B cell (primary cell): ENCODE data around the gene DLL1. TPM values are rescaled to one million over a fixed set of nuclear protein-coding genes. Genes with fewer than 3 reads are reported as not detected.

ENCODE experiments used
- ATAC-seq: fragments of 200-7000 bp; cut with Tn5 transposase; one replicate; pipeline ENCODE4 v1.10.0; 2021; ENCODE audit warnings: low read depth, mild to moderate bottlenecking, moderate number of reproducible peaks, moderate library complexity
- CTCF ChIA-PET: fragments of 350-600 bp; sonication (Branson Sonifier 250); formaldehyde crosslinking; loops from one replicate; lab custom pipeline; 2021; ENCODE audit warnings: antibody characterized with exemption, inconsistent platforms; lab: Charles Lee
- POLR2A ChIA-PET: fragments of 350-600 bp; sonication (Branson Sonifier 250); formaldehyde crosslinking; loops from one replicate; lab custom pipeline; 2021; ENCODE audit warnings: antibody characterized with exemption; lab: Charles Lee
- DNase-seq: peaks from one replicate; pipeline ENCODE4 v3.0.0; 2013
- H2AFZ ChIP-seq: 2 replicates; pipeline ENCODE4 v1.6.1; 2012; ENCODE audit warnings: mild to moderate bottlenecking, low read depth, low read length; ENCODE audit not compliant: insufficient read depth, poor library complexity, severe bottlenecking
- H3K27ac ChIP-seq, 2 donors: 1 replicate in 1 of 2; 2 replicates in 1 of 2; pipeline ENCODE4 v1.5.1; 2012 to 2013; ENCODE audit warnings: low read length in 2 of 2, mild to moderate bottlenecking in 2 of 2, moderate library complexity in 1 of 2
- H3K27me3 ChIP-seq, 4 experiments: fragments of 200-600 bp in 1 of 4; sonication (generic) in 1 of 4; replicated peaks in 1 of 4; 1 replicate in 2 of 4; 2 replicates in 2 of 4; pipeline versions ENCODE4 v1.6.1 to v1.7.0; 2013 to 2016; ENCODE audit warnings: low read length in 3 of 4, mild to moderate bottlenecking in 2 of 4, mixed read lengths in 1 of 4, moderate library complexity in 1 of 4; ENCODE audit not compliant: insufficient read depth in 4 of 4, control insufficient read depth in 3 of 4; ENCODE audit errors: control extremely low read depth in 1 of 4
- H3K36me3 ChIP-seq, 2 experiments: replicated peaks in 1 of 2; 1 replicate in 1 of 2; 2 replicates in 1 of 2; pipeline versions ENCODE4 v1.6.1 to v1.7.1; 2013; ENCODE audit warnings: low read length in 1 of 2; ENCODE audit not compliant: insufficient read depth in 2 of 2, control insufficient read depth in 1 of 2; ENCODE audit errors: control extremely low read depth in 1 of 2, extremely low read depth in 1 of 2
- H3K4me1 ChIP-seq, 2 donors: fragments of 200-600 bp in 1 of 2; sonication (generic) in 1 of 2; 1 replicate in 1 of 2; 2 replicates in 1 of 2; pipeline versions ENCODE4 v1.5.1 to v1.6.1; 2013 to 2017; ENCODE audit warnings: low read length in 2 of 2; ENCODE audit not compliant: control insufficient read depth in 2 of 2, insufficient read depth in 2 of 2
- H3K4me2 ChIP-seq: replicated peaks from 2 replicates; pipeline ENCODE3; 2012; ENCODE audit warnings: mild to moderate bottlenecking, low read depth, low read length; ENCODE audit not compliant: poor library complexity, severe bottlenecking
- H3K4me3 ChIP-seq, 5 experiments: fragments of 200-600 bp in 1 of 5; sonication (generic) in 1 of 5; 1 replicate in 3 of 5; 2 replicates in 2 of 5; pipeline versions ENCODE4 v1.5.1 to v1.7.0; 2011 to 2016; ENCODE audit warnings: low read length in 4 of 5, mild to moderate bottlenecking in 4 of 5, low read depth in 2 of 5, control low read depth in 1 of 5, moderate library complexity in 1 of 5; ENCODE audit not compliant: insufficient read depth in 1 of 5; ENCODE audit errors: control extremely low read depth in 1 of 5, extremely low read depth in 1 of 5
- H3K79me2 ChIP-seq: fragments of 200-600 bp; sonication (generic); one replicate; pipeline ENCODE4 v1.6.0; 2016; ENCODE audit warnings: low read length; ENCODE audit not compliant: control insufficient read depth, insufficient read depth
- H3K9ac ChIP-seq: fragments of 200-600 bp; sonication (generic); 2 replicates; pipeline ENCODE4 v1.6.1; 2017; ENCODE audit warnings: mild to moderate bottlenecking, low read length, moderate library complexity
- H3K9me3 ChIP-seq, 3 donors: one replicate each; pipeline versions ENCODE4 v1.6.1 to v1.7.1; 2013; ENCODE audit warnings: low read length in 2 of 3; ENCODE audit not compliant: control insufficient read depth in 2 of 3, insufficient read depth in 1 of 3; ENCODE audit errors: control extremely low read depth in 1 of 3
- H4K20me1 ChIP-seq: 2 replicates; pipeline ENCODE4 v1.6.0; 2012; ENCODE audit warnings: mild to moderate bottlenecking, low read length; ENCODE audit not compliant: insufficient read depth, control insufficient read depth, poor library complexity, severe bottlenecking
- H3K27ac Mint-ChIP-seq: one replicate; pipeline ENCODE4 v1.8.0; 2021; ENCODE audit warnings: mixed read lengths
- H3K27me3 Mint-ChIP-seq: one replicate; pipeline ENCODE4 v1.8.0; 2021; ENCODE audit warnings: mixed read lengths
- H3K4me1 Mint-ChIP-seq: one replicate; pipeline ENCODE4 v1.8.0; 2021; ENCODE audit warnings: mixed read lengths
- H3K4me3 Mint-ChIP-seq: one replicate; pipeline ENCODE4 v1.8.0; 2021; ENCODE audit warnings: mixed read lengths
- H3K9me3 Mint-ChIP-seq: one replicate; pipeline ENCODE4 v1.8.0; 2022; ENCODE audit warnings: mixed read lengths; ENCODE audit not compliant: insufficient read depth
- CTCF ChIP-seq: fragments of 200-600 bp; IDR thresholded peaks from one replicate; pipeline ENCODE4 v1.8.0; 2022; ENCODE audit warnings: antibody characterized with exemption, mild to moderate bottlenecking
- EZH2 ChIP-seq: IDR thresholded peaks from 2 replicates; pipeline ENCODE4 v1.6.1; 2012; ENCODE audit warnings: borderline replicate concordance, low read depth, mild to moderate bottlenecking, moderate library complexity, low read length; ENCODE audit not compliant: insufficient read depth, poor library complexity, severe bottlenecking
- WGBS: methylation state at CpG from one replicate; pipeline ENCODE4 v1.1.5; 2013; ENCODE audit warnings: missing lambda C conversion rate; ENCODE audit not compliant: insufficient coverage; 5-methylcytosine and 5-hydroxymethylcytosine counted together
- intact Hi-C: fragments of 100-400 bp; cut with micrococcal nuclease; formaldehyde crosslinking; loops from one replicate; pipeline ENCODE4 v1.10.0; 2022
- polyA plus RNA-seq: library from polyadenylated mRNA; depleted of rRNA; stranded (reverse); fragments of >200 nt; gene quantifications from 2 replicates; pipeline ENCODE4 v1.2.3, GENCODE V29; 2012
- total RNA-seq, 2 donors: library from RNA; stranded (reverse); fragments of 120-200 nt in 1 of 2; gene quantifications; 1 replicate in 1 of 2; 2 replicates in 1 of 2; pipeline versions ENCODE4 v1.2.3 to v1.2.4, GENCODE V29; 2013 to 2022

The DLL1 gene
- total and polyA plus RNA-seq, 2 donors (not counting 1 experiment from before 2014, with no cell fraction given): 1.6 to 6.8 TPM

GRCh38 chr6:170308761-170309160 is 17.9 kb upstream of the DLL1 start:
- no peak overlapping the region for H3K4me3 ChIP-seq
- POLR2A ChIA-PET: no interaction called here
- peaks cover 76% of the 10 kb centered on the region for H3K79me2 ChIP-seq
- Mint-ChIP-seq H3K4me3 (peak overlapping the region; percentile 36), H3K27ac (no peak overlapping the region), H3K9me3 (no peaks in the 10 kb centered on the region), H3K27me3 (peaks cover 7% of the 10 kb centered on the region), H3K4me1 (peaks cover 56% of the 10 kb centered on the region)
- no peak overlapping the region for H2AFZ ChIP-seq
- TF ChIP-seq CTCF (no peak), EZH2 (no peak)
- no CpG with 5 or more reads among the region's 1 CpG for WGBS
- peaks cover 39% of the 10 kb centered on the region for H4K20me1 ChIP-seq
- DNase-seq: no peak
- no peaks in the 10 kb centered on the region for H3K36me3 ChIP-seq
- CTCF ChIA-PET: interaction anchor here (0.7 kb wide), 1 partner anchor 17 kb away, joined by 3 read pairs; no protein-coding TSS in a partner anchor
- H3K27ac ChIP-seq: no peak overlapping the region
- peak overlapping the region; percentile 14 for H3K4me2 ChIP-seq
- no peaks in the 10 kb centered on the region for H3K9me3 ChIP-seq
- peaks cover 22 to 34% of the 10 kb centered on the region in 2 donors for H3K4me1 ChIP-seq
- intact Hi-C loops: no loop called here
- H3K27me3 ChIP-seq: no peaks in the 10 kb centered on the region
- no peak for ATAC-seq
- H3K9ac ChIP-seq: no peak overlapping the region

- peaks cover 60% of the 10 kb centered on the region for H3K79me2 ChIP-seq
- CTCF ChIA-PET: no interaction called here
- intact Hi-C loops: loop anchor here (2.0 kb wide), 1 partner anchor 276 kb away; no protein-coding TSS in a partner anchor
Measured at GRCh38 chr6:170307080-170307545, 16.2 kb upstream of the DLL1 start.

More at GRCh38 chr6:170307080-170307545, 16.2 kb upstream of the DLL1 start:
- H3K4me1 Mint-ChIP-seq: peaks cover 49% of the 10 kb centered on the region
- TF ChIP-seq EZH2 (no peak), CTCF (no peak)
- H3K4me3 Mint-ChIP-seq: peak overlapping the region; percentile 98
- H3K9me3 Mint-ChIP-seq: no peaks in the 10 kb centered on the region
- H3K27ac Mint-ChIP-seq: peak overlapping the region; percentile 97
- Histone ChIP-seq H2AFZ (peak overlapping the region; percentile 95), H3K4me2 (peak overlapping the region; percentile 86), H3K27me3 (peaks cover 0 to 4% (median 0%) of the 10 kb centered on the region in 4 experiments), H3K36me3 (no peaks in the 10 kb centered on the region), H3K27ac (peak overlapping the region; percentile 72 to 90), H3K4me3 (peak overlapping the region; percentile 45 to 95 (median 86)), H3K9me3 (no peaks in the 10 kb centered on the region), H3K9ac (peak overlapping the region; percentile 86), H3K4me1 (peaks cover 22 to 34% of the 10 kb centered on the region in 2 donors), H4K20me1 (peaks cover 26% of the 10 kb centered on the region)
- DNase-seq (no peak), ATAC-seq (no peak)
- POLR2A ChIA-PET: no interaction called here
- H3K27me3 Mint-ChIP-seq: peaks cover 20% of the 10 kb centered on the region
- 7% methylated on average over 12 of the region's 15 CpGs for WGBS
